Breast epithelium (tissue), 4 donors: ENCODE measurements around the gene PRKD1. TPM values are rescaled to one million over a fixed set of nuclear protein-coding genes. Genes with fewer than 3 reads are reported as not detected.

Experiments used
- DNase-seq, 2 donors: peaks; one replicate each; pipeline ENCODE4 v3.0.0-alpha.2; 2019; ENCODE audit warnings: low spot score in 2 of 2
- H3K27ac ChIP-seq, 2 donors: fragments of 200-600 bp; sonication (generic) in 1 of 2; one replicate each; pipeline ENCODE4 v1.5.1; 2016 to 2019; ENCODE audit warnings: mild to moderate bottlenecking in 1 of 2
- H3K27me3 ChIP-seq, 2 donors: fragments of 200-600 bp; sonication (generic) in 1 of 2; one replicate each; pipeline versions ENCODE4 v1.5.1 to v1.6.0; 2017 to 2019; ENCODE audit warnings: control low read depth in 1 of 2, mild to moderate bottlenecking in 1 of 2
- H3K36me3 ChIP-seq: fragments of 200-600 bp; one replicate; pipeline ENCODE4 v1.5.1; 2019
- H3K4me1 ChIP-seq, 2 donors: fragments of 200-600 bp; sonication (generic); one replicate each; pipeline ENCODE4 v1.5.1; 2016 to 2019; ENCODE audit warnings: control low read depth in 1 of 2
- H3K4me3 ChIP-seq, 3 donors: fragments of 200-600 bp; sonication (generic); 1 replicate in 2 of 3; 2 replicates in 1 of 3; pipeline ENCODE4 v1.5.1; 2016 to 2019; ENCODE audit warnings: mild to moderate bottlenecking in 3 of 3, moderate library complexity in 2 of 3
- H3K9me3 ChIP-seq, 2 donors: fragments of 200-600 bp; sonication (generic) in 1 of 2; one replicate each; pipeline ENCODE4 v1.5.1; 2016 to 2019; ENCODE audit warnings: control low read depth in 1 of 2
- CTCF ChIP-seq, 3 donors: fragments of 450-650 bp; IDR thresholded peaks; one replicate each; pipeline ENCODE4 v1.5.1; 2016 to 2017; ENCODE audit warnings: antibody characterized with exemption in 3 of 3, mild to moderate bottlenecking in 3 of 3, moderate library complexity in 3 of 3
- POLR2A ChIP-seq: fragments of 450-650 bp; IDR thresholded peaks from one replicate; pipeline ENCODE4 v1.6.1; 2016; ENCODE audit warnings: antibody characterized with exemption, mild to moderate bottlenecking, moderate library complexity
- POLR2AphosphoS5 ChIP-seq, 3 donors: sonication (generic); formaldehyde crosslinking; IDR thresholded peaks; one replicate each; pipeline ENCODE4 v1.6.1; 2017; ENCODE audit warnings: antibody characterized with exemption in 3 of 3
- intact Hi-C: fragments of 100-400 bp; cut with DNase I; formaldehyde crosslinking; loops from one replicate; pipeline ENCODE4 v1.15.1; 2023; ENCODE audit warnings: low total_unique reads
- total RNA-seq, 3 donors: library from RNA; depleted of rRNA; stranded (reverse); fragments of >200 nt; gene quantifications; one replicate each; pipeline ENCODE4 v1.1.0, GENCODE V29; 2016

The PRKD1 gene
- total RNA-seq, 3 donors from 2014 or later: 14.1 to 26.1 (median 22.7) TPM

GRCh38 chr14:29741909-29742401 is 185.7 kb downstream of the PRKD1 start:
- Histone ChIP-seq H3K4me1 (no peaks in the 10 kb centered on the region), H3K4me3 (no peak overlapping the region), H3K27me3 (no peaks in the 10 kb centered on the region), H3K27ac (no peak overlapping the region), H3K9me3 (no peaks in the 10 kb centered on the region), H3K36me3 (no peaks in the 10 kb centered on the region)
- intact Hi-C loops: no loop called here
- DNase-seq: no peak
- TF ChIP-seq CTCF (IDR thresholded peaks at IDR 0.05): no peak
- peak in 1 of 3 donors; percentile 36 for TF ChIP-seq POLR2AphosphoS5 (IDR thresholded peaks at IDR 0.05)

- intact Hi-C loops: no loop called here
- no peaks in the 10 kb centered on the region for H3K9me3 ChIP-seq
These were observed 187.2 kb downstream of the PRKD1 start for GRCh38 chr14:29740491-29740890.

GRCh38 chr14:29738950-29739349 is 188.7 kb downstream of the PRKD1 start:
- TF ChIP-seq POLR2AphosphoS5 (IDR thresholded peaks at IDR 0.05) (no peak), POLR2A (no peak), CTCF (IDR thresholded peaks at IDR 0.05) (no peak)
- Histone ChIP-seq H3K27me3 (no peaks in the 10 kb centered on the region), H3K27ac (no peak overlapping the region)

More at GRCh38 chr14:29740491-29740890, 187.2 kb downstream of the PRKD1 start:
- H3K27me3 ChIP-seq: no peaks in the 10 kb centered on the region
- TF ChIP-seq CTCF (IDR thresholded peaks at IDR 0.05) (no peak), POLR2AphosphoS5 (IDR thresholded peaks at IDR 0.05) (no peak), POLR2A (no peak)
- no peak for DNase-seq
- no peaks in the 10 kb centered on the region for H3K4me1 ChIP-seq
- H3K36me3 ChIP-seq: no peaks in the 10 kb centered on the region
- H3K4me3 ChIP-seq: no peak overlapping the region
- H3K27ac ChIP-seq: no peak overlapping the region

GRCh38 chr14:29738056-29738455 is 189.6 kb downstream of the PRKD1 start:
- TF ChIP-seq POLR2A: no peak
- TF ChIP-seq POLR2AphosphoS5 (IDR thresholded peaks at IDR 0.05): no peak
- TF ChIP-seq CTCF (IDR thresholded peaks at IDR 0.05): no peak
- Histone ChIP-seq H3K4me3 (no peak overlapping the region), H3K4me1 (no peaks in the 10 kb centered on the region), H3K9me3 (no peaks in the 10 kb centered on the region), H3K36me3 (no peaks in the 10 kb centered on the region), H3K27me3 (no peaks in the 10 kb centered on the region), H3K27ac (no peak overlapping the region)
- intact Hi-C loops: no loop called here
- no peak for DNase-seq

More at GRCh38 chr14:29738950-29739349, 188.7 kb downstream of the PRKD1 start:
- Histone ChIP-seq H3K9me3 (no peaks in the 10 kb centered on the region), H3K36me3 (no peaks in the 10 kb centered on the region), H3K4me3 (no peak overlapping the region), H3K4me1 (no peaks in the 10 kb centered on the region)
- intact Hi-C loops: no loop called here
- no peak for DNase-seq

GRCh38 chr14:29735459-29735858 is 192.2 kb downstream of the PRKD1 start:
- Histone ChIP-seq H3K36me3 (no peaks in the 10 kb centered on the region), H3K4me3 (no peak overlapping the region), H3K9me3 (no peaks in the 10 kb centered on the region), H3K27ac (no peak overlapping the region), H3K27me3 (no peaks in the 10 kb centered on the region), H3K4me1 (no peaks in the 10 kb centered on the region)
- DNase-seq: no peak
- intact Hi-C loops: no loop called here
- TF ChIP-seq CTCF (IDR thresholded peaks at IDR 0.05) (no peak), POLR2A (no peak), POLR2AphosphoS5 (IDR thresholded peaks at IDR 0.05) (no peak)
